Brain microvascular endothelial cell (primary cell): ENCODE results near the gene IGSF9B.

Experiments
- DNase-seq: peaks from one replicate; pipeline ENCODE4 v3.0.0-alpha.2; 2020
- H3K27ac ChIP-seq: fragments of 250-450 bp; sonication (Bioruptor Pico); 2 replicates; pipeline ENCODE4 v1.5.1; 2020; ENCODE audit warnings: mild to moderate bottlenecking, moderate library complexity
- H3K27me3 ChIP-seq: fragments of 250-450 bp; sonication (Bioruptor Pico); replicated peaks from 2 replicates; pipeline ENCODE4 v1.5.1; 2020; ENCODE audit warnings: mild to moderate bottlenecking
- H3K36me3 ChIP-seq: fragments of 250-450 bp; sonication (Bioruptor Pico); replicated peaks from 2 replicates; pipeline ENCODE4 v1.5.1; 2020; ENCODE audit warnings: mild to moderate bottlenecking
- H3K4me3 ChIP-seq: 2 replicates; pipeline ENCODE4 v1.5.1; 2011; ENCODE audit warnings: low read depth, mild to moderate bottlenecking, control low read depth, low read length, moderate library complexity
- in situ Hi-C: cut with HindIII; loops from 2 replicates; pipeline ENCODE4 v1.10.0; 2017; ENCODE audit warnings: low sequenced_read_pairs, low pct_ligation_motif_present
- TF ChIP-seq, protein P1 (sequence below): IDR thresholded peaks from 2 replicates; pipeline ENCODE4 v1.5.1; 2011; ENCODE audit warnings: low read depth, mild to moderate bottlenecking, moderate library complexity, low read length, control low read depth, inconsistent platforms; ENCODE audit errors: missing control alignments

Gene IGSF9B

DNA sequence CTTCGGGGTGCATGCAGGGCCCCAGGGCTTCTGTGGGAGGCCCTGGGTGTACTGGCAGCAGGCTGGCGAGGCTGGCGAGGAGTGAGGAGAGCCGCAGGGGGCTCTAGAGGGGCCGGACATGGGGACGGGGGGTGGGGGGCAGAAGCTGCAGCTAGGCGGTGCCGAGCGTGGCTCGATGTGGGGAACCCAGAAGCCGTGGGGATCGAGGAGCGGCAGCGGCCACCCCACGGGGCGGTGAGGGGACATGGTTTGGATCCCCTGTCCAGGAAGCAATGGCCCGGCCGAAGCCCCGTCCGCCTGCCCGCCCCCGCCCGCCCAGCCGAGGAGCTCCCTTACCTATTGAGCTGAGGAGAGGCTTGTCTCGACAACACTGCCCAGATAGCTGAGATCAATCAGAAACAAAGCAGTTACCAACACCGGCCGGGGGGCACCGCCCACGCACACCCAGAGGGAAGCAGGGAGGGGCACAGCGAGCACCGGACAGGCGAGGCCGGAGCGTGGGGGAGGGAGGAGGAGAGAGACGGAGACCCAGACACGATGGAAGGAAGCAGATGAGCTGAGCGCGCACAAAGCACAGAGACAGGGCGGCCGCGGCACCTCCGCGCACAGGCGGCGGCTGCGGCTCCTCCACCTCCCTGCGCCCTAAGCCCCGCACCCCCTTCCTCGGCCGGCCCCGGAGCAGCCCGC lies 38.7 kb downstream of the IGSF9B start:
- no peak overlapping the region for H3K27ac ChIP-seq
- H3K4me3 ChIP-seq = no peak overlapping the region
- no peaks in the 10 kb centered on the region for H3K36me3 ChIP-seq
- in situ Hi-C loops = no loop called here
- no peak for DNase-seq
- peaks cover 6% of the 10 kb centered on the region for H3K27me3 ChIP-seq
- TF ChIP-seq, protein P1, sequence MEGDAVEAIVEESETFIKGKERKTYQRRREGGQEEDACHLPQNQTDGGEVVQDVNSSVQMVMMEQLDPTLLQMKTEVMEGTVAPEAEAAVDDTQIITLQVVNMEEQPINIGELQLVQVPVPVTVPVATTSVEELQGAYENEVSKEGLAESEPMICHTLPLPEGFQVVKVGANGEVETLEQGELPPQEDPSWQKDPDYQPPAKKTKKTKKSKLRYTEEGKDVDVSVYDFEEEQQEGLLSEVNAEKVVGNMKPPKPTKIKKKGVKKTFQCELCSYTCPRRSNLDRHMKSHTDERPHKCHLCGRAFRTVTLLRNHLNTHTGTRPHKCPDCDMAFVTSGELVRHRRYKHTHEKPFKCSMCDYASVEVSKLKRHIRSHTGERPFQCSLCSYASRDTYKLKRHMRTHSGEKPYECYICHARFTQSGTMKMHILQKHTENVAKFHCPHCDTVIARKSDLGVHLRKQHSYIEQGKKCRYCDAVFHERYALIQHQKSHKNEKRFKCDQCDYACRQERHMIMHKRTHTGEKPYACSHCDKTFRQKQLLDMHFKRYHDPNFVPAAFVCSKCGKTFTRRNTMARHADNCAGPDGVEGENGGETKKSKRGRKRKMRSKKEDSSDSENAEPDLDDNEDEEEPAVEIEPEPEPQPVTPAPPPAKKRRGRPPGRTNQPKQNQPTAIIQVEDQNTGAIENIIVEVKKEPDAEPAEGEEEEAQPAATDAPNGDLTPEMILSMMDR = no peak

DNA sequence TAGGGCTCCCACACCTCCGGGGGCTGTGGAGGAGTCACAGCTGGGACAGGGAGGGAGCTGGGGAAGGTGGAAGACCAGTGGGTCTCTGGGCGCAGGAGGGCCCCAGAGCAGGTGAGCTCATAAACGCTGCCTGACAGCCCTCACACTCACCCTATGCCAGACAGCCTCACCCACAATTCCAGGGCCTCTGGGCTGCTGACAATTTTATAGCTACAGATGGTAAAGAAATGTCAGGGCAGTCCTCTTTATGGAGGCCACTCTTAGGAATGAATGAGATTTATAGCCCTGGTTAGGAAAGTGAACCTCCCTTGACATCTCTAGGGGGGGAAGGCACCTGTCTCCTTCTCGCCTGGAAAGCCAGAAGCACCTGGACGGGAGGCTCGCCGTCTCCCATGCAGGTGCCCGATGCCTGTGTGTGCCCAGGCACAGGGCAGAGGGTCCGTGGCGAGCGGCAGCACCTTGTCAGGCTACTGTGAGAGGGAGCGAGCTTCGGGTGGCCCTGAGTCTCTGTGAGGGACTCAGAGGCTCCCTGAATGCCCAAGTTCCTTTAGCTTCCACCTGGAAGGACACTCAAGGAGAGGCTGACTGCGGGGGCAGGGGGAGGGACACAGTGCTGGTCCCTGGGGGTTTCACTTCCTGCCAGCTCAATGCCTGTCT lies 39.9 kb downstream of the IGSF9B start:
- Histone ChIP-seq H3K27ac (no peak overlapping the region), H3K36me3 (no peaks in the 10 kb centered on the region), H3K27me3 (peaks cover 6% of the 10 kb centered on the region), H3K4me3 (no peak overlapping the region)
- no peak for DNase-seq
- in situ Hi-C loops = no loop called here
- TF ChIP-seq, protein P1 = no peak

DNA sequence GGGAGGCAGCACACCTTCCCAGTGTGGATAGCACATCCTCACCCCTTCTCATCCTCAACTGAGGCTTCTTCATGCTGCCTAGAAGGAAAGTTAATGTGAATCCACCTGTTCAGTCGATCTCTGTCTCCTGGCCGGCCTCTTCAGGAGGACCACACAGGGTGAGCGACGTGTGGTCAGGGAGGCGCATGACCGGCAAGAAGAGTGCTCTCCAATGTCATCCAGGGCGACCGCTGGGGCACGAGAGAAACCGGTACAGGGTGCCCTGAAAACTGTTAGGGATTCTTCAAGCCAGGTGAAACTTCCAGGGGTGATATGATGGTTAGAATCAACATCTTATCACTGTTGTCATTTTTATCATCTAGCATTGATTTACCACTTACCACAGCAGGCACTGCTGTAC lies 43.0 kb downstream of the IGSF9B start:
- H3K27me3 ChIP-seq = peaks cover 3% of the 10 kb centered on the region
- H3K36me3 ChIP-seq = no peaks in the 10 kb centered on the region

DNA sequence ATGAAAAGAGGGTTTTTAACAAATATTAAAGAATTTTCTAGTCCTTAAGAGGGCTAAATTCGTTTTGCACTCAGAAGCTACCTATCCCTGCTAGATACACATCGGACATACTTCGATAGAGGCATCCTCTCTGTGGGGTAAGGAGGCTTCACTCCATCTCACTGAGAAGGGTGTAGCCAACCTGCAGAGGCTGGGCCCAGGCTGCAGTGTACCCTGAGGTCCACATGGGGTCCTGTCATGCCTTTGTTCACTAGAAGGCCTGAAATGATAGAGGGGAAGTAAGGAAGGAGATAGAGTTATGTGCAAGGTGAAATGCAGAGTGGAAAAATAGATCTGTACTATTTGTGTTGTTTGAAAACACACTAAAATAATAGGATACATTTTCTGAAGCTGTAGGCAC lies 45.6 kb downstream of the IGSF9B start:
- no peaks in the 10 kb centered on the region for H3K27me3 ChIP-seq
- no peak for DNase-seq
- TF ChIP-seq, protein P1 = no peak
- H3K4me3 ChIP-seq = no peak overlapping the region
- no peaks in the 10 kb centered on the region for H3K36me3 ChIP-seq
- no peak overlapping the region for H3K27ac ChIP-seq
- in situ Hi-C loops = no loop called here

More for the DNA sequence above, 43.0 kb downstream of the IGSF9B start:
- no peak for DNase-seq
- Histone ChIP-seq H3K27ac (no peak overlapping the region), H3K4me3 (no peak overlapping the region)
- TF ChIP-seq, protein P1 = no peak
- in situ Hi-C loops = no loop called here

DNA sequence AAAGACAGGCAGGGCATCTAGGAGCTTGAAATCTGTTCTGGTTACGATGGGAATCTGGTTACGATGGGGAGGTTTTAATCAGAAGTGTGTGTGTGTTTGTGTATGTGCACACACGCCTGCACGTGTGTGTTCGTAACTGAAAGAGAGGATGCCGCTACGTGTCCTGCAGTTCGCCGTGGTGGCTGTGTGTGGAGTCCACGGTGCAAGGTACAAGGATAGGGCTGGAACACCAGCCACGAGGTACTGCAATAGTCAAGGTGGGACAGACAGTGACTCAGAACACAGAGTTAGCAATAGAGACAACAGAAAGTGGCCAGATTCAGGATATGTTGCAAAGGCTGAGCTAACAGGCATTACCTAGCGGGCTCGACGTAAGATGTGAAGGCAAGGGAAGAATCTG lies 46.7 kb downstream of the IGSF9B start:
- TF ChIP-seq, protein P1 = no peak
- DNase-seq = no peak
- in situ Hi-C loops = no loop called here

More for the DNA sequence above, 46.7 kb downstream of the IGSF9B start:
- no peak overlapping the region for H3K4me3 ChIP-seq
- no peaks in the 10 kb centered on the region for H3K36me3 ChIP-seq
- H3K27me3 ChIP-seq = no peaks in the 10 kb centered on the region
- H3K27ac ChIP-seq = no peak overlapping the region
